Ascending aorta (tissue), 2 donors: ENCODE results near the gene NFRKB. TPM values are rescaled to one million over a fixed set of nuclear protein-coding genes. Genes with fewer than 3 reads are reported as not detected.
"Not testable (repeated sequence)": the region's sequence is repeated elsewhere in the genome, so short reads cannot be mapped to it uniquely, and the experiment has no call there.

Source experiments
- DNase-seq, 2 donors: peaks; one replicate each; pipeline ENCODE4 v3.0.0-alpha.2; 2019; ENCODE audit warnings: low spot score in 2 of 2
- H3K27ac ChIP-seq, 2 donors: fragments of 200-600 bp; sonication (generic); one replicate each; pipeline ENCODE4 v1.5.1; 2016 to 2017; ENCODE audit warnings: mild to moderate bottlenecking in 1 of 2
- H3K27me3 ChIP-seq: fragments of 200-600 bp; sonication (generic); one replicate; pipeline ENCODE4 v1.5.1; 2017
- H3K36me3 ChIP-seq, 2 donors: fragments of 200-600 bp; sonication (generic); one replicate each; pipeline ENCODE4 v1.5.1; 2016
- H3K4me1 ChIP-seq, 2 donors: fragments of 200-600 bp; sonication (generic); one replicate each; pipeline ENCODE4 v1.5.1; 2016 to 2017; ENCODE audit warnings: mild to moderate bottlenecking in 1 of 2
- H3K4me3 ChIP-seq, 2 donors: fragments of 200-600 bp; sonication (generic); one replicate each; pipeline ENCODE4 v1.5.1; 2016 to 2017; ENCODE audit warnings: mild to moderate bottlenecking in 1 of 2
- H3K9me3 ChIP-seq, 2 donors: fragments of 200-600 bp; sonication (generic); one replicate each; pipeline ENCODE4 v1.5.1; 2016
- CTCF ChIP-seq, 3 experiments: fragments of 200-600 bp in 2 of 3; fragments of 450-650 bp in 1 of 3; sonication (generic) in 2 of 3; IDR thresholded peaks; one replicate each; pipeline ENCODE4 v1.5.1; 2016 to 2019; ENCODE audit warnings: antibody characterized with exemption in 3 of 3, mild to moderate bottlenecking in 1 of 3, moderate library complexity in 1 of 3
- intact Hi-C: fragments of 100-400 bp; cut with DNase I; formaldehyde crosslinking; loops from one replicate; pipeline ENCODE4 v1.15.1; 2023
- total RNA-seq: library from RNA; depleted of rRNA; stranded (reverse); fragments of >200 nt; gene quantifications from one replicate; pipeline ENCODE4 v1.1.0, GENCODE V29; 2016

Gene NFRKB
- total RNA-seq, 1 donor from 2014 or later, result 6.9 TPM

- Histone ChIP-seq H3K4me3 (no peak overlapping the region), H3K9me3 (no peaks in the 10 kb centered on the region), H3K27me3 (no peaks in the 10 kb centered on the region), H3K4me1 (no peaks in the 10 kb centered on the region), H3K36me3 (peaks cover 85 to 99% of the 10 kb centered on the region in 2 donors), H3K27ac (no peak overlapping the region)
- DNase-seq, result no peak
- intact Hi-C loops, result no loop called here
- no peak for TF ChIP-seq CTCF (IDR thresholded peaks at IDR 0.05)
These were observed 15.1 kb downstream of the NFRKB start for GRCh38 chr11:129880311-129880710.

- no peaks in the 10 kb centered on the region for H3K27me3 ChIP-seq
- no peaks in the 10 kb centered on the region for H3K9me3 ChIP-seq
- no peak overlapping the region for H3K4me3 ChIP-seq
- intact Hi-C loops, result no loop called here
- H3K4me1 ChIP-seq, result no peaks in the 10 kb centered on the region
- no peak for DNase-seq
- H3K36me3 ChIP-seq, result peaks cover 92 to 99% of the 10 kb centered on the region in 2 donors
- no peak for TF ChIP-seq CTCF (IDR thresholded peaks at IDR 0.05)
- no peak overlapping the region for H3K27ac ChIP-seq
These were observed 23.5 kb downstream of the NFRKB start for GRCh38 chr11:129871914-129872313.

- H3K27ac ChIP-seq, H3K4me3 ChIP-seq, intact Hi-C loops, DNase-seq, H3K27me3 ChIP-seq, H3K4me1 ChIP-seq, H3K9me3 ChIP-seq: not testable (repeated sequence)
- H3K36me3 ChIP-seq, result peaks cover 89 to 98% of the 10 kb centered on the region in 2 donors
These were observed 26.8 kb downstream of the NFRKB start for GRCh38 chr11:129868626-129869025.

GRCh38 chr11:129866311-129866710, 29.1 kb downstream of the NFRKB start:
- intact Hi-C loops, result no loop called here
- TF ChIP-seq CTCF (IDR thresholded peaks at IDR 0.05), result no peak
- Histone ChIP-seq H3K36me3 (peaks cover 70 to 83% of the 10 kb centered on the region in 2 donors), H3K27me3 (no peaks in the 10 kb centered on the region), H3K9me3 (no peaks in the 10 kb centered on the region), H3K27ac (no peak overlapping the region), H3K4me1 (no peaks in the 10 kb centered on the region), H3K4me3 (no peak overlapping the region)
- DNase-seq, result no peak

- no peaks in the 10 kb centered on the region for H3K9me3 ChIP-seq
- no peak overlapping the region for H3K27ac ChIP-seq
- no peak for TF ChIP-seq CTCF (IDR thresholded peaks at IDR 0.05)
- H3K27me3 ChIP-seq, result no peaks in the 10 kb centered on the region
- no peak for DNase-seq
- H3K4me3 ChIP-seq, result no peak overlapping the region
- H3K4me1 ChIP-seq, result no peaks in the 10 kb centered on the region
- intact Hi-C loops, result no loop called here
- peaks cover 67 to 77% of the 10 kb centered on the region in 2 donors for H3K36me3 ChIP-seq
These were observed 29.7 kb downstream of the NFRKB start for GRCh38 chr11:129865701-129866100.

GRCh38 chr11:129864811-129865210, 30.6 kb downstream of the NFRKB start:
- H3K36me3 ChIP-seq, result peaks cover 59 to 68% of the 10 kb centered on the region in 2 donors
- H3K9me3 ChIP-seq, result no peaks in the 10 kb centered on the region
- H3K4me1 ChIP-seq, result no peaks in the 10 kb centered on the region
- no peaks in the 10 kb centered on the region for H3K27me3 ChIP-seq
- no peak overlapping the region for H3K4me3 ChIP-seq
- DNase-seq, result no peak
- H3K27ac ChIP-seq, result no peak overlapping the region
- intact Hi-C loops, result no loop called here
- TF ChIP-seq CTCF (IDR thresholded peaks at IDR 0.05), result no peak
